ENCODE results near the gene FAM210B. TPM values are rescaled to one million over a fixed set of nuclear protein-coding genes. Genes with fewer than 3 reads are reported as not detected.

The FAM210B gene
- total and polyA plus RNA-seq, 9 of the 15 experiments (the other 6 are each of a cell fraction or from before 2014, with no cell fraction given) = 12.1 to 87.3 (median 47.6) TPM

GRCh38 chr20:56412949-56413348 lies 54.2 kb downstream of the FAM210B start:
- in situ Hi-C loops (cut with MboI) (no loop called here), intact Hi-C loops (cut with micrococcal nuclease) (loop anchor here (1.0 to 5.0 kb wide), 4 partner anchors 16 to 54 kb away; partner anchors contain the start of genes AURKA, CSTF1 and RTF2)
- no peak for ATAC-seq
- Histone ChIP-seq H3K27me3 (ENCODE audit: control insufficient read depth in 2 of 2, insufficient read depth in 2 of 2, low read length in 2 of 2) (no peaks in the 10 kb centered on the region), H3K27ac (ENCODE audit: extremely low read depth, low read depth, low read length) (peak overlapping the region; percentile 85), H3K4me3 (peak overlapping the region; percentile 77), H3K9ac (ENCODE audit: insufficient read depth in 1 of 2, low read depth in 2 of 2, low read length in 2 of 2) (peak overlapping the region; percentile 62 to 73; a peak in 3 of 4 replicates), H3K36me3 (ENCODE audit: control insufficient read depth, insufficient read depth, low read length) (peaks cover 39% of the 10 kb centered on the region), H3K4me2 (ENCODE audit: insufficient read depth, low read length) (peak overlapping the region; percentile 99), H3K79me2 (ENCODE audit: control insufficient read depth, insufficient read depth, low read length) (peaks cover 78% of the 10 kb centered on the region), H3K9me1 (ENCODE audit: control insufficient read depth, insufficient read depth, low read length) (no peaks in the 10 kb centered on the region), H2AFZ (ENCODE audit: low read depth, low read length) (0 out of 2 replicates have a peak overlapping the region, but pooled peaks have one; percentile 5), H4K20me1 (replicated peaks; ENCODE audit: control insufficient read depth, insufficient read depth, low read length) (no peaks in the 10 kb centered on the region; the same call in 1 of the 2 replicates), H3K9me3 (replicated peaks; ENCODE audit: control insufficient read depth, insufficient read depth, low read depth, low read length) (no peaks in the 10 kb centered on the region), H3K4me1 (replicated peaks in 1 of 2; ENCODE audit: control insufficient read depth in 2 of 2, insufficient read depth in 2 of 2, low read length in 2 of 2) (peaks cover 18 to 53% of the 10 kb centered on the region in 2 experiments)
- POLR2A ChIA-PET = interaction anchor here (1.0 to 5.1 kb wide), 14 partner anchors 10 to 997 kb away, joined by 3 to 72 read pairs (median 6); partner anchors contain the start of genes AURKA, CSTF1 and FAM210B
- FAIRE-seq = no peak
- DNase-seq (ENCODE audit: extremely low read depth in 1 of 4, low spot score in 3 of 4) = no peak
- BruUV-seq (replicated peaks) = no TSS peak
- CTCF ChIA-PET (ENCODE audit: low intra/inter-chr PET ratio) = no interaction called here
- WGBS (ENCODE audit: insufficient coverage, low coverage, missing lambda C conversion rate) = 0% methylated on average over 3 of the region's 3 CpGs
- TF ChIP-seq ZNF121 (CRISPR knock-in tag; conservative IDR thresholded peaks at IDR 0.05) = peak; percentile 99
- no peak for TF ChIP-seq RBM17 (IDR thresholded peaks at IDR 0.05; ENCODE audit: borderline replicate concordance, low read depth, low read length)
- TF ChIP-seq BCOR (IDR thresholded peaks at IDR 0.05) = peak; percentile 85
- TF ChIP-seq NCOA2 (IDR thresholded peaks at IDR 0.05; ENCODE audit: partially characterized antibody in 2 of 2) = no peak
- TF ChIP-seq BRD4 (IDR thresholded peaks at IDR 0.05) = peak; percentile 43; the same call in 1 of the 2 replicates
- TF ChIP-seq FOXK2 (conservative IDR thresholded peaks at IDR 0.05 in 1 of 2, IDR thresholded peaks at IDR 0.05 in 1 of 2; ENCODE audit: low read depth in 2 of 2) = no peak
- TF ChIP-seq SREBF2 (CRISPR knock-in tag; IDR thresholded peaks at IDR 0.05) = no peak
- TF ChIP-seq ADNP (tag; IDR thresholded peaks at IDR 0.05) = 0 out of 2 replicates have a peak, but pooled peaks have one; percentile 68
- TF ChIP-seq SMARCA5 (IDR thresholded peaks at IDR 0.05) = peak; percentile 74
- no peak for TF ChIP-seq RERE (CRISPR knock-in tag; IDR thresholded peaks at IDR 0.05; ENCODE audit: borderline replicate concordance)
- TF ChIP-seq ARNT (IDR thresholded peaks at IDR 0.05) = 0 out of 4 replicates have a peak, but pooled peaks of 1 of the 2 experiments have one; percentile 57
- no peak for TF ChIP-seq KLF16 (IDR thresholded peaks at IDR 0.05)
- TF ChIP-seq TGIF2 (CRISPR knock-in tag; IDR thresholded peaks at IDR 0.05) = 0 out of 2 replicates have a peak, but pooled peaks have one; percentile 26
- no peak for TF ChIP-seq CEBPG (CRISPR knock-in tag; IDR thresholded peaks at IDR 0.05)
- no peak for TF ChIP-seq CEBPG (tag; conservative IDR thresholded peaks at IDR 0.05 in 1 of 2, IDR thresholded peaks at IDR 0.05 in 1 of 2)
- TF ChIP-seq XRCC5 (IDR thresholded peaks at IDR 0.05; ENCODE audit: low read depth, low read length) = no peak
- TF ChIP-seq NONO (IDR thresholded peaks at IDR 0.05; ENCODE audit: low read depth in 2 of 2, low read length in 1 of 2) = no peak
- peak; percentile 60 for TF ChIP-seq RBM25 (IDR thresholded peaks at IDR 0.05; ENCODE audit: low read depth, low read length, severe bottlenecking)
- peak; percentile 82 for TF ChIP-seq ZNF384 (IDR thresholded peaks at IDR 0.05; ENCODE audit: low read depth, low read length)
- no peak for TF ChIP-seq ZNF197 (CRISPR knock-in tag; IDR thresholded peaks at IDR 0.05; ENCODE audit: low read depth)
